HUES48 (cell line): ENCODE measurements around the gene AHCYL2.
A peak's percentile ranks its signal among the peaks of the same experiment; 100 is the strongest.
"Not testable (repeated sequence)": the region's sequence is repeated elsewhere in the genome, so short reads cannot be mapped to it uniquely, and the experiment has no call there.

ENCODE experiments used
- H3K27ac ChIP-seq: one replicate; pipeline ENCODE4 v1.7.0; 2013; ENCODE audit warnings: low read depth, low read length, inconsistent platforms
- H3K27me3 ChIP-seq: 2 replicates; pipeline ENCODE4 v1.6.1; 2013; ENCODE audit warnings: mild to moderate bottlenecking, low read length; ENCODE audit not compliant: control insufficient read depth, insufficient read depth
- H3K36me3 ChIP-seq: 2 replicates; pipeline ENCODE4 v1.6.1; 2013; ENCODE audit warnings: low read length; ENCODE audit not compliant: control insufficient read depth, insufficient read depth
- H3K4me1 ChIP-seq: 2 replicates; pipeline ENCODE4 v1.6.1; 2013; ENCODE audit warnings: mild to moderate bottlenecking, low read length; ENCODE audit not compliant: control insufficient read depth, insufficient read depth
- H3K4me3 ChIP-seq: 2 replicates; pipeline ENCODE4 v1.5.1; 2013; ENCODE audit warnings: mild to moderate bottlenecking, low read depth, low read length
- H3K9ac ChIP-seq: 2 replicates; pipeline ENCODE4 v1.6.1; 2013; ENCODE audit warnings: mild to moderate bottlenecking, low read depth, low read length, moderate library complexity
- H3K9me3 ChIP-seq: 2 replicates; pipeline ENCODE4 v1.6.1; 2013; ENCODE audit warnings: low read length; ENCODE audit not compliant: control insufficient read depth, insufficient read depth

Gene AHCYL2

GRCh38 chr7:129401967-129402860 lies 177.4 kb downstream of the AHCYL2 start:
- Histone ChIP-seq H3K9ac (no peak overlapping the region), H3K27ac (peak overlapping the region; percentile 4)

GRCh38 chr7:129405527-129405926 lies 180.7 kb downstream of the AHCYL2 start:
- Histone ChIP-seq H3K36me3 (peaks cover 37% of the 10 kb centered on the region), H3K4me1 (peaks cover 11% of the 10 kb centered on the region), H3K27me3 (no peaks in the 10 kb centered on the region), H3K9ac (no peak overlapping the region), H3K27ac (no peak overlapping the region), H3K9me3 (no peaks in the 10 kb centered on the region), H3K4me3 (no peak overlapping the region)

More at GRCh38 chr7:129401967-129402860, 177.4 kb downstream of the AHCYL2 start:
- peaks cover 31% of the 10 kb centered on the region for H3K36me3 ChIP-seq
- no peaks in the 10 kb centered on the region for H3K27me3 ChIP-seq
- no peaks in the 10 kb centered on the region for H3K9me3 ChIP-seq
- H3K4me3 ChIP-seq = no peak overlapping the region
- H3K4me1 ChIP-seq = peaks cover 11% of the 10 kb centered on the region

- H3K4me1 ChIP-seq, H3K9ac ChIP-seq, H3K9me3 ChIP-seq, H3K27me3 ChIP-seq, H3K4me3 ChIP-seq, H3K27ac ChIP-seq: not testable (repeated sequence)
- H3K36me3 ChIP-seq = peaks cover 34% of the 10 kb centered on the region
Measured at GRCh38 chr7:129410238-129410637, 185.4 kb downstream of the AHCYL2 start.

GRCh38 chr7:129412501-129412900 lies 187.7 kb downstream of the AHCYL2 start:
- Histone ChIP-seq H3K27me3 (no peaks in the 10 kb centered on the region), H3K4me1 (no peaks in the 10 kb centered on the region), H3K9ac (no peak overlapping the region), H3K9me3 (no peaks in the 10 kb centered on the region), H3K27ac (no peak overlapping the region), H3K36me3 (peaks cover 22% of the 10 kb centered on the region; the same call in 1 of the 2 replicates), H3K4me3 (no peak overlapping the region)

GRCh38 chr7:129417073-129417472 lies 192.2 kb downstream of the AHCYL2 start:
- Histone ChIP-seq H3K4me3 (no peak overlapping the region), H3K27ac (no peak overlapping the region), H3K27me3 (no peaks in the 10 kb centered on the region), H3K36me3 (peaks cover 8% of the 10 kb centered on the region; the same call in 1 of the 2 replicates), H3K4me1 (no peaks in the 10 kb centered on the region), H3K9me3 (no peaks in the 10 kb centered on the region), H3K9ac (no peak overlapping the region)

GRCh38 chr7:129421717-129422250 lies 197.0 kb downstream of the AHCYL2 start:
- H3K27ac ChIP-seq = no peak overlapping the region

GRCh38 chr7:129422727-129423126 lies 197.9 kb downstream of the AHCYL2 start:
- H3K27me3 ChIP-seq = no peaks in the 10 kb centered on the region
- no peaks in the 10 kb centered on the region for H3K4me1 ChIP-seq
- no peak overlapping the region for H3K9ac ChIP-seq
- H3K27ac ChIP-seq = no peak overlapping the region
- peaks cover 45% of the 10 kb centered on the region for H3K36me3 ChIP-seq
- H3K9me3 ChIP-seq = no peaks in the 10 kb centered on the region
- H3K4me3 ChIP-seq = no peak overlapping the region

More at GRCh38 chr7:129421717-129422250, 197.0 kb downstream of the AHCYL2 start:
- Histone ChIP-seq H3K36me3 (peaks cover 37% of the 10 kb centered on the region), H3K27me3 (no peaks in the 10 kb centered on the region), H3K4me3 (no peak overlapping the region), H3K9ac (no peak overlapping the region), H3K4me1 (no peaks in the 10 kb centered on the region), H3K9me3 (no peaks in the 10 kb centered on the region)

- Histone ChIP-seq H3K27ac (no peak overlapping the region), H3K36me3 (peaks cover 45% of the 10 kb centered on the region), H3K4me3 (no peak overlapping the region), H3K27me3 (no peaks in the 10 kb centered on the region), H3K9ac (no peak overlapping the region), H3K4me1 (no peaks in the 10 kb centered on the region), H3K9me3 (no peaks in the 10 kb centered on the region)
Measured at GRCh38 chr7:129423700-129424410, 199.0 kb downstream of the AHCYL2 start.

GRCh38 chr7:129426482-129426881 lies 201.7 kb downstream of the AHCYL2 start:
- no peak overlapping the region for H3K9ac ChIP-seq
- H3K36me3 ChIP-seq = peaks cover 45% of the 10 kb centered on the region
- H3K9me3 ChIP-seq = no peaks in the 10 kb centered on the region
- H3K4me3 ChIP-seq = no peak overlapping the region
- H3K27me3 ChIP-seq = no peaks in the 10 kb centered on the region
- H3K27ac ChIP-seq = no peak overlapping the region
- no peaks in the 10 kb centered on the region for H3K4me1 ChIP-seq

- Histone ChIP-seq H3K4me1 (no peaks in the 10 kb centered on the region), H3K36me3 (peaks cover 43% of the 10 kb centered on the region), H3K4me3 (no peak overlapping the region)
Measured at GRCh38 chr7:129427526-129428045, 202.8 kb downstream of the AHCYL2 start.

More at GRCh38 chr7:129427526-129428045, 202.8 kb downstream of the AHCYL2 start:
- Histone ChIP-seq H3K27ac (no peak overlapping the region), H3K9ac (no peak overlapping the region), H3K9me3 (no peaks in the 10 kb centered on the region), H3K27me3 (no peaks in the 10 kb centered on the region)
